ENCODE results near the gene XXYLT1.

XXYLT1 gene

GRCh38 chr3:195259475-195260279, 11.3 kb downstream of the XXYLT1 start:
- ATAC-seq (peak; percentile 79), DNase-seq (peak; percentile 92)
- H3K4me1 Mint-ChIP-seq, result peaks cover 21% of the 10 kb centered on the region
- peaks cover 2% of the 10 kb centered on the region for H3K36me3 Mint-ChIP-seq (ENCODE audit: low read depth)
- no peaks in the 10 kb centered on the region for H3K27me3 Mint-ChIP-seq
- H3K4me3 Mint-ChIP-seq, result peak overlapping the region; percentile 26
- H3K9me3 Mint-ChIP-seq, result no peaks in the 10 kb centered on the region
- H3K27ac Mint-ChIP-seq, result peak overlapping the region; percentile 73

GRCh38 chr3:195259154-195259474, 11.8 kb downstream of the XXYLT1 start:
- Mint-ChIP-seq H3K4me3 (peak overlapping the region; percentile 26), H3K36me3 (ENCODE audit: low read depth) (peaks cover 2% of the 10 kb centered on the region), H3K9me3 (no peaks in the 10 kb centered on the region), H3K4me1 (peaks cover 21% of the 10 kb centered on the region), H3K27ac (peak overlapping the region; percentile 73), H3K27me3 (no peaks in the 10 kb centered on the region)
- DNase-seq (no peak), ATAC-seq (no peak)

- DNase-seq (no peak), ATAC-seq (no peak)
- peaks cover 2% of the 10 kb centered on the region for H3K36me3 Mint-ChIP-seq (ENCODE audit: low read depth)
- H3K4me3 Mint-ChIP-seq, result peak overlapping the region; percentile 26
- H3K4me1 Mint-ChIP-seq, result peaks cover 21% of the 10 kb centered on the region
- H3K27ac Mint-ChIP-seq, result peak overlapping the region; percentile 73
- no peaks in the 10 kb centered on the region for H3K9me3 Mint-ChIP-seq
- H3K27me3 Mint-ChIP-seq, result no peaks in the 10 kb centered on the region
These were observed 12.4 kb downstream of the XXYLT1 start for GRCh38 chr3:195258449-195259153.

GRCh38 chr3:195257454-195258448, 13.2 kb downstream of the XXYLT1 start:
- Mint-ChIP-seq H3K9me3 (no peaks in the 10 kb centered on the region), H3K27me3 (no peaks in the 10 kb centered on the region), H3K36me3 (ENCODE audit: low read depth) (peaks cover 2% of the 10 kb centered on the region), H3K4me3 (no peak overlapping the region), H3K27ac (peak overlapping the region; percentile 15), H3K4me1 (peaks cover 23% of the 10 kb centered on the region)
- ATAC-seq, result no peak
- no peak for DNase-seq

- Mint-ChIP-seq H3K27me3 (no peaks in the 10 kb centered on the region), H3K27ac (no peak overlapping the region), H3K4me1 (peaks cover 30% of the 10 kb centered on the region), H3K36me3 (ENCODE audit: low read depth) (peaks cover 2% of the 10 kb centered on the region), H3K9me3 (no peaks in the 10 kb centered on the region), H3K4me3 (no peak overlapping the region)
- no peak for ATAC-seq
- no peak for DNase-seq
These were observed 14.1 kb downstream of the XXYLT1 start for GRCh38 chr3:195256639-195257453.

GRCh38 chr3:195255571-195256501, 15.1 kb downstream of the XXYLT1 start:
- H3K36me3 Mint-ChIP-seq (ENCODE audit: low read depth), result peaks cover 2% of the 10 kb centered on the region
- no peak for DNase-seq
- no peak overlapping the region for H3K27ac Mint-ChIP-seq
- H3K9me3 Mint-ChIP-seq, result no peaks in the 10 kb centered on the region
- no peak for ATAC-seq
- peaks cover 34% of the 10 kb centered on the region for H3K4me1 Mint-ChIP-seq
- H3K4me3 Mint-ChIP-seq, result no peak overlapping the region
- H3K27me3 Mint-ChIP-seq, result no peaks in the 10 kb centered on the region

- Mint-ChIP-seq H3K27ac (no peak overlapping the region), H3K36me3 (ENCODE audit: low read depth) (peaks cover 2% of the 10 kb centered on the region), H3K4me1 (peaks cover 36% of the 10 kb centered on the region), H3K4me3 (no peak overlapping the region), H3K27me3 (no peaks in the 10 kb centered on the region), H3K9me3 (no peaks in the 10 kb centered on the region)
- ATAC-seq (no peak), DNase-seq (no peak)
These were observed 15.8 kb downstream of the XXYLT1 start for GRCh38 chr3:195255176-195255500.

GRCh38 chr3:195254454-195255175, 16.3 kb downstream of the XXYLT1 start:
- DNase-seq (no peak), ATAC-seq (no peak)
- Mint-ChIP-seq H3K27ac (no peak overlapping the region), H3K4me3 (no peak overlapping the region), H3K36me3 (ENCODE audit: low read depth) (peaks cover 2% of the 10 kb centered on the region), H3K4me1 (peaks cover 40% of the 10 kb centered on the region), H3K9me3 (no peaks in the 10 kb centered on the region), H3K27me3 (no peaks in the 10 kb centered on the region)

- ATAC-seq, result no peak
- Mint-ChIP-seq H3K36me3 (ENCODE audit: low read depth) (peaks cover 2% of the 10 kb centered on the region), H3K27ac (no peak overlapping the region), H3K4me1 (peaks cover 37% of the 10 kb centered on the region), H3K9me3 (no peaks in the 10 kb centered on the region), H3K27me3 (no peaks in the 10 kb centered on the region), H3K4me3 (no peak overlapping the region)
- DNase-seq, result no peak
These were observed 17.0 kb downstream of the XXYLT1 start for GRCh38 chr3:195253923-195254432.

- no peak overlapping the region for H3K4me3 Mint-ChIP-seq
- H3K9me3 Mint-ChIP-seq, result no peaks in the 10 kb centered on the region
- no peaks in the 10 kb centered on the region for H3K27me3 Mint-ChIP-seq
- peaks cover 33% of the 10 kb centered on the region for H3K4me1 Mint-ChIP-seq
- peaks cover 7% of the 10 kb centered on the region for H3K36me3 Mint-ChIP-seq (ENCODE audit: low read depth)
- DNase-seq (peak; percentile 26), ATAC-seq (peak; percentile 66)
- no peak overlapping the region for H3K27ac Mint-ChIP-seq
These were observed 19.5 kb downstream of the XXYLT1 start for GRCh38 chr3:195251336-195252065.

GRCh38 chr3:195250473-195251251, 20.3 kb downstream of the XXYLT1 start:
- H3K27ac Mint-ChIP-seq, result no peak overlapping the region
- DNase-seq, result no peak

More at GRCh38 chr3:195250473-195251251, 20.3 kb downstream of the XXYLT1 start:
- ATAC-seq, result peak; percentile 41
- H3K27me3 Mint-ChIP-seq, result no peaks in the 10 kb centered on the region
- H3K4me3 Mint-ChIP-seq, result no peak overlapping the region
- peaks cover 33% of the 10 kb centered on the region for H3K4me1 Mint-ChIP-seq
- H3K36me3 Mint-ChIP-seq (ENCODE audit: low read depth), result peaks cover 7% of the 10 kb centered on the region
- no peaks in the 10 kb centered on the region for H3K9me3 Mint-ChIP-seq

All from activated naive CD8-positive, alpha-beta T cell treated with anti-CD3 and anti-CD28 coated beads, Interleukin-2, amount 50 U/mL, for 24 hours (primary cell).